Right atrium auricular region (tissue), 2 donors: Measurements from ENCODE around the gene THRA. TPM values are rescaled to one million over a fixed set of nuclear protein-coding genes. Genes with fewer than 3 reads are reported as not detected.
A peak's percentile ranks its signal among the peaks of the same experiment; 100 is the strongest.

Experiments used
- DNase-seq: peaks from one replicate; pipeline ENCODE4 v3.0.0-alpha.2; 2019; ENCODE audit warnings: low spot score
- H3K27ac ChIP-seq, 2 donors: fragments of 200-600 bp; sonication (generic); 1 replicate in 1 of 2; 2 replicates in 1 of 2; pipeline ENCODE4 v1.5.1; 2016 to 2019
- H3K27me3 ChIP-seq, 2 donors: fragments of 200-600 bp; sonication (generic); one replicate each; pipeline versions ENCODE4 v1.5.1 to v1.6.0; 2017 to 2019
- H3K36me3 ChIP-seq: fragments of 200-600 bp; sonication (generic); one replicate; pipeline ENCODE4 v1.5.1; 2016
- H3K4me1 ChIP-seq, 2 donors: fragments of 200-600 bp; sonication (generic); one replicate each; pipeline versions ENCODE4 v1.5.1 to v1.6.0; 2017 to 2019
- H3K4me3 ChIP-seq, 2 donors: fragments of 200-600 bp; sonication (generic); 1 replicate in 1 of 2; 2 replicates in 1 of 2; pipeline ENCODE4 v1.5.1; 2017 to 2019; ENCODE audit warnings: mild to moderate bottlenecking in 1 of 2, moderate library complexity in 1 of 2
- H3K9me3 ChIP-seq, 2 donors: fragments of 200-600 bp; sonication (generic); one replicate each; pipeline ENCODE4 v1.5.1; 2019
- CTCF ChIP-seq, 2 donors: fragments of 200-600 bp; sonication (generic); IDR thresholded peaks; one replicate each; pipeline ENCODE4 v1.5.1; 2019; ENCODE audit warnings: antibody characterized with exemption in 2 of 2
- total RNA-seq, 2 donors: library from RNA; depleted of rRNA; stranded (reverse); fragments of >200 nt; gene quantifications; one replicate each; pipeline ENCODE4 v1.1.0, GENCODE V29; 2016

THRA gene
- total RNA-seq, 2 donors from 2014 or later: 60.3 to 69.0 TPM

- H3K27me3 ChIP-seq: no peaks in the 10 kb centered on the region
- peak overlapping the region; percentile 90 to 97 for H3K27ac ChIP-seq
- H3K4me3 ChIP-seq: peak overlapping the region in 1 of 2 donors; percentile 56
- H3K9me3 ChIP-seq: no peaks in the 10 kb centered on the region
- peaks cover 0 to 50% of the 10 kb centered on the region in 2 donors for H3K4me1 ChIP-seq
- DNase-seq: no peak
- TF ChIP-seq CTCF (IDR thresholded peaks at IDR 0.05): no peak
- H3K36me3 ChIP-seq: no peaks in the 10 kb centered on the region
Observed at GRCh38 chr17:40113907-40114245, 51.1 kb downstream of the THRA start.

- Histone ChIP-seq H3K4me1 (peaks cover 0 to 40% of the 10 kb centered on the region in 2 donors), H3K4me3 (no peak overlapping the region), H3K9me3 (no peaks in the 10 kb centered on the region), H3K36me3 (no peaks in the 10 kb centered on the region), H3K27ac (no peak overlapping the region), H3K27me3 (no peaks in the 10 kb centered on the region)
- DNase-seq: no peak
- TF ChIP-seq CTCF (IDR thresholded peaks at IDR 0.05): no peak
Observed at GRCh38 chr17:40115101-40115436, 52.3 kb downstream of the THRA start.

GRCh38 chr17:40121181-40122135 is 58.7 kb downstream of the THRA start, which contains the start of gene MSL1:
Gene MSL1, plus strand, starts transcription at chr17:40121971. Its CDS starts 642 bp downstream, at chr17:40122613.
- peak; percentile 87 for DNase-seq
- peaks cover 0 to 34% of the 10 kb centered on the region in 2 donors for H3K4me1 ChIP-seq
- peak within 1 kb of the TSS; percentile 97 to 99 for H3K27ac ChIP-seq
- H3K27me3 ChIP-seq: no peaks in the 10 kb centered on the region
- peak within 1 kb of the TSS; percentile 95 to 100 for H3K4me3 ChIP-seq
- no peaks in the 10 kb centered on the region for H3K9me3 ChIP-seq
- peaks cover 6% of the 10 kb centered on the region for H3K36me3 ChIP-seq
- no peak for TF ChIP-seq CTCF (IDR thresholded peaks at IDR 0.05)

GRCh38 chr17:40122136-40122998 is 59.6 kb downstream of the THRA start:
- H3K4me1 ChIP-seq: peaks cover 0 to 34% of the 10 kb centered on the region in 2 donors

More at GRCh38 chr17:40122136-40122998, 59.6 kb downstream of the THRA start:
- Histone ChIP-seq H3K27ac (peak overlapping the region; percentile 97 to 99), H3K36me3 (peaks cover 15% of the 10 kb centered on the region), H3K9me3 (no peaks in the 10 kb centered on the region), H3K27me3 (no peaks in the 10 kb centered on the region), H3K4me3 (peak overlapping the region; percentile 95 to 100)
- DNase-seq: no peak
- peak in 1 of 2 donors; percentile 29 for TF ChIP-seq CTCF (IDR thresholded peaks at IDR 0.05)
